GM04504 (cell line): Measurements from ENCODE around the gene MPV17L2.
"Not testable (repeated sequence)": the region's sequence is repeated elsewhere in the genome, so short reads cannot be mapped to it uniquely, and the experiment has no call there.

ENCODE experiments used
- DNase-seq: peaks from one replicate; pipeline ENCODE4 v3.0.0-alpha.2; 2012; ENCODE audit warnings: low read depth

MPV17L2 gene

GRCh38 chr19:18193388-18194180, 566 bp downstream of the MPV17L2 start:
- DNase-seq = no peak

- DNase-seq = no peak
Observed at GRCh38 chr19:18194181-18194530, 1.1 kb downstream of the MPV17L2 start.

DNA sequence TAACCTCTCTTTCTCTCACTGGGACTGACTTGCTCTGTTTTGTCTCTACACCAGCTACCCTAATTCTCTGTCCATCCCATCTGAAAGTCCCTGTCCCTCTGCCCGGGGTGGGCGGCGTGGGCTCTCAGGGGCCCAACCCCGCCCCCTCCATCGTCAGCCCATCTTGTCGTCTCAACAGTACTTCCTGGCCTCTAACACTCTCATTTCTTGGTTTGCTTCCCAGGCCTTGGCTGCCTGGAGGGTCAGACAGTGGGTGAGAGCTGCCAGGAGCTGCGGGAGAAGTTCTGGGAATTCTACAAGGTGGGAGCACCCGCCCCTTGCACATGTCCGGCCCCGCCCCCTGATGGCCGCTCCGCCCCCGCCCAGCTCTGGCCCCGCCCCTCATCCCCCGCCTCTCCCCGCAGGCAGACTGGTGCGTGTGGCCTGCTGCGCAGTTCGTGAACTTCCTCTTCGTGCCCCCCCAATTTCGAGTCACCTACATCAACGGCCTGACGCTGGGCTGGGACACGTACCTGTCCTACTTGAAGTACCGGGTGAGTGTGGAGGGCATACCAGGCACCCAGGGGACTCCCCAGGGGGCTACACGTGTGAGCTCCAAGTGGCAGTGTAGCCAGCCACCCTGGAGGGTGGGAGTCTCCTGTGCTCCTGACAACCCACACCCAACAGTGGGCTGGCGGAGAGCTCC, 1.7 kb downstream of the MPV17L2 start:
- DNase-seq = no peak

GRCh38 chr19:18196511-18196845, 3.5 kb downstream of the MPV17L2 start:
- DNase-seq = no peak

DNA sequence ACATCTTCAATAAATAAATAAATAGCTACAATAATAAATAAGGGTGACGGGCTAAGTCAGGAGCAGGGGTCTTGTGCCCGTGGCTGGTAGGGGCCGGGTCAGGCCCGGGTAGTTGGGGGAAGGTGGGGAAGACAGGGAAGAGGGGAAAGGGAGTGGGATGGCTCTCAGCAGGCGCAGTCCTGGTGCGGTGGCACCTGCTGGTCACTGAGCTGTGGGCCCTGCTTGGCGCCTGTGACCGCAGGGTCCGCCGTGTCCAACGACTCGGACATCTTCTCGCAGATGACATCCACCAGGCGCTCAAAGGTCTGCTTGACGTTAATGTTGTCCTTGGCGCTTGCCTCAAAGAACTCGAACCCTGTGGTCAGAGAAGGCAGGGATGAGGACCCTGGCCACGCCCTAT, 4.3 kb downstream of the MPV17L2 start:
- DNase-seq = no peak

- no peak for DNase-seq
Observed at GRCh38 chr19:18197941-18198340, 4.9 kb downstream of the MPV17L2 start.

DNA sequence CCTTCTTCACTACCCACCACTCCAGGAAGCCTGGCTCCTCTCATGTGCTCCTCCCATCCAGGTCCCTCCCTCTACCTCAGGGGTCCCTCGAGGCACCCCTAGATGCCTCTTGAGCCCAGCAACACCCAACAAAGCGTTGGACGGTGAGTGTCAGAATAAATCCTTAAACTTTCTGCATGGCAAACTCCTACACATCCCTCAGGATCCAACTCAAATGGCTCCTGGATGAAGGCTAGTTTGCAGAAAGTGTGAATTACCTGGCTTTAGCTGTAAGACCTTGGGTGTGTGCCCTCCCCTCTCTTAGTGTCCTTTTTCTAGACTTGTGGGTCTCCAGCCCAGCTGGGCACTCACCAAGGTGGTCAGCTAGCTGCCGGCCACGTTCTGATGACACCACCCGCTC, 5.4 kb downstream of the MPV17L2 start:
- no peak for DNase-seq

DNA sequence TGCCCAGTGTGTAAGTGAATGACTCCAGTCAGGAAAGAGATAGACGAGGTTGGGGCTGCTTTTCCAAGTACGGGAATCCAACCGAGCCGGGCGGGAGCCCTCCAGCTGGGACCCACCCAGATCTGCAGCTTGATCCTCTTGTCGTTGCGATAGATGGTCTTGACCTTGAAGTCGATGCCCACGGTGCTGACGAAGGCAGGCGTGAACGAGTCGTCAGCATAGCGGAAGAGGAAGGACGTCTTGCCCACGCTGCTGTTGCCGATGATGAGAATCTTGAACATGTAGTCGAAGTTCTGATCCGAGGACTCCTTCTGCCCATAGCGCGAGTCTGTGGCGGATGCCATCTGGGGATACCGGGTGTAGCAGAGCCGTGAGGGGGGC, 9.4 kb downstream of the MPV17L2 start:
- DNase-seq = no peak

GRCh38 chr19:18202778-18203407, 9.9 kb downstream of the MPV17L2 start:
- DNase-seq = no peak

DNA sequence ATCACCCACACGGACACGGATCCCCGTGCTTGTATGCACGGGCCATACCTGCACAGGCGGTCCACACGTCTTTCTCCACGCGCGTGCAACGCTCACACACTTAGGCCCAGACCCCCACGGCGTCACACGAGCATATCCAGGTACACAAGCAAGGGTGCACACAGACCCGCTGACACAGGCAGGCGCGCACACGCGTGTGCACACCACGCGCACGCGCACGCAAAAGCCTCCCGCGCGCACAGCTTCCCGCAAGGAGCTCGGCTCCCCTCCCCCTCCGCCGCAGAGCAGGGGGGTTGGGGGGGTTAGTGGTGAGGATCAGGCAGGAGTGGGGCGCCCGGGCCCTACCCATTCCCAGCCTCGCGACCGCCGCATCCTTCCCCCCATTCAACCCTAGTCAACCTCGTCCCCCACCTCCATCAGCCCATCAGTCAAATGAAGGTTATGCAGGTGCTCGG, 10.4 kb downstream of the MPV17L2 start:
- no peak for DNase-seq

DNA sequence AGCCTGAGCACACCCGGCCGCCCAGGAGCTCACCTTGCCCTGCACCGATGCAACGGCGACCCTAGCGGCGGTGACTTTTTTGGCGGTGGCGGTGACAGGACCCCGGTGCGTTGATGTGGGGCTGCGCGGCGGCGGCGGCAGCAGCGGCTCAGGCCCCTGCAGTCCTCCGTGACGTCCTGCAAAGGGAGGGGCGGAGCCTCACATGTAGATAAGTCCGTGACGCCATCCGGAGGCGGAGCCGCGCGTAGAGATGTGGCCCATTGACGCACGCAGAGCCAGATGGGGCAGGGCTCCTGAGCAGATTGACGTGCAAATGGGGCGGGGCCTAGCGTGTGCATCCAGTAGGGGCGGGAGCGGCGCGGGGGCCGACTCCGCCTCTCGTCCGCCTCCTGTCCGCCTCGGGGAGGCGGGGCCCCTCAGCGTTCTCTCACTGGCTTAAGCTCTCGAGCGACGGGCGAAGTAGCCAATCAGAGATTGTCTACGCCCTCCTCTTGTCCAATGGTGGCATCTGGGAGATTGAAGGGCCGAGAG, 10.9 kb downstream of the MPV17L2 start, which contains the start of gene RAB3A:
Gene RAB3A (minus strand): TSS at position 180 of the 531 bp plus-strand sequence. CDS start 1,302 bp downstream, outside the sequence.
- peak; percentile 100 for DNase-seq

DNA sequence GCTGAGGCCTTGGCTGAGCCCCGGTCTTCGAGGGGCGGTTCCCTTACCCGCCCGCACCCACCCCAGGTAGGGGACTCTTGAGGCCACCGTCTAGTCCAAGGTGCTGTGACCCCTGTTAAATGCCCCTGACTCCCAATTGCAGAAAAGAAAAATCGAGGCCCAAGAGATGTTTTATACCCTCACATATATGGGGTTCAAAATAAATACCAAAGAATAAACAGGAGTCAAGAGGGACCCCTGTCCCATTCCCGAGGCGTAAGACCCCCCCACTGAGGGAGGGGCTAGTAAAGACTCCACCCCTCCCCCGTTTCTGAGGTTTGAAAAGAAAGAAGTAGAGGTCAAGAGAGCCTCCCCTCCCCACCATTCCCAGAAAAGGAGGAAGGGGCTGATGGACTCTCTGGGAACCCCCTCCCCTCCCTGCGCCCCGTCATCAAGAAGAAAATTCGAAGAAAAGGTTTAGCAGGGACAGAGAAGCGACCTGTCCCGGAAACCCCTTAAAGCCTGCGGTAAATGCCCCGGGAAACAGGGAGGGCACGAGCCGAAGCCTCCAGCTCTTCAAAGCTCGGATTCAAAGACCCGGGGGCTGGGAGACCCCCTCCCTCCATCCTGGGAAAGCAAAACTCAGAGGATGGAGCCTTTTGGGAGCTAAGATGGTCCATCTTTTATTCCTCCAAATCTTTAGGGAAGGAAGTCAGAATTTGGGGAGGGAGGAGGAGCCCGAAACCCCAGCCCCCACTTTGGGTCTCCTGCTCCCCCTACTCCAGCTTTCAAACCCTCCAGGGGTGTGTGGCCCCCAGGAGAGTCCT, 11.6 kb downstream of the MPV17L2 start:
- DNase-seq = no peak

DNA sequence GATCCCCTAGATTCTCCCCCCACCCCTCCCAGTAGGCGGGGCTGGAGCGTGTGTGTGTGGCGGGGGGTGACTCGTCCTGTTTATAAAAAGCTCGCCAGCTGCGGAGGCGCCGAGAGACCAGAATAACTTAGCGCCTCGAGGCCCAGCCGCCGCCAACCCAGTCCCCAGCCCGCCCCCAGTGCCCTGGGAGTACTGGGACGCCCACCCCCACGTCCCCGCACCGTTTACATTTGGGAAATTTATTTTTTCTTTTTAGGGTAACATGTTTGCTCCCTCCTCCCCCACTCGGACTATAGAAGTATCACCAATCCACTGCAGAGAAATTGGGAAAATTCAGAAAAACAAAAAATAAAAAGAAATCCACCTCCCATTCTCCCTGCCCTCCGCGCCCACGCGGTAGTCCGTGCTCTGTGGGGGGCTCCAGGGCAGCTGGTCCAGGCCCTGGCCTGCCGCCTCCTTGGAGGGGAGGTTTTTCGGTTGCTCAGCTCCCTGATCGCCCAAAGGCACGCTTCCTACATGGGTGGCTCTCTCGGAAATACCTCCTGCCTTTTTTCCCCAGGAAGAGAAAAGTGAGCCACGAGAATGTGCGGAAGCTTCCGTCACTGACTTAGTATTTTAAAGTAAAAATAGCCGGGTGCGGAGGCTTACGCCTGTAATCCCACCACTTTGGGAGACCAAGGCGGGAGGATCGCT, 12.3 kb downstream of the MPV17L2 start:
- DNase-seq = peak; percentile 50

GRCh38 chr19:18206018-18206417, 13.0 kb downstream of the MPV17L2 start:
- no peak for DNase-seq

- peak; percentile 66 for DNase-seq
Observed at GRCh38 chr19:18208098-18208951, 15.3 kb downstream of the MPV17L2 start.

DNA sequence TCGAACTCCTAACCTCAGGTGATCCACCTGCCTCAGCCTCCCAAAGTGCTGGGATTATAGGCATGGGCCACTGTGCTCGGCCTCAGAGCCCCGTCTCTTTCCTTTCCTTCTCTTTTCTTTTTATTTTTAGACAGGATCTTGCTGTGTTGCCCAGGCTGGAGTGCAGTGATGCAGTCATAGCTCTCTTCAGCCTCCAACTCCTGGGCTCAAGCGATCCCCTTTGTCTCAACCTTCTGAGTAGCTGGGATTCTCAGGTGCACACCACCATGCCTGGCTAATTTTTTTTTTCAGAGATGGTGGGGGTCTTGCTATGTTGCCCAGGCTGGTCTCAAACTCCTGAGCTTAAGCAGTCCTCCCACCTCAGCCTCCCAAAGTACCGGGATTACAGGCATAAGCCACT, 16.9 kb downstream of the MPV17L2 start:
- not testable (repeated sequence) for DNase-seq

- DNase-seq = no peak
Observed at GRCh38 chr19:18211683-18212082, 18.7 kb downstream of the MPV17L2 start.

DNA sequence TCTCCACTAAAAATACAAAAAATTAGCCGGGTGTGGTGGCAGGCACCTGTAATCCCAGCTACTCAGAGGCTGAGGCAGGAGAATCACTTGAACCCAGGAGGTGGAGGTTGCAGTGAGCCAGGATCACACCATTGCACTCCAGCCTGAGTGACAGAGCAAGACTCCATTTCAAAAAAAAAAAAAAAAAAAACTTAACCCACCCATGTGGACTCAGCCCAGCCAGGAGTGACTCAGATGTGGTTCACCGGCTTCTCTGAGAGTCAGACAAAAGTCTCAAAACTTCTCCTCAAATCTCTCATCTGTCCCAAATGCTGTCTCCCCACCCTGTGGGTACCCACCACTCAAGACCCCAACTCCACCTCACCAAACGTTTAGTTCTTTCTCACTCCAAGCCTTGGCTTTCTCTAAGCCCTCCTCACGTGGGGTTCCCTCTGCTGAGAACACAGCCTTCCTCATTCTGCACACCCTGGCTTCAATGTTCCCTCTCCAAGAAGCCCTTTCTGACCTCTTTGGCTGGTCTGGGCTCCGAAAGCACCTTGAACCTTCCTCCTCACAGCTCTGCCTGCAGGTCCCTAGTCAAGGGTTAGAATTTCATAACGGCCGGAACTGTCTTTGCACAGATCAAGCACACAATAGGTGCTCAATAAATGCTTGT, 21.9 kb downstream of the MPV17L2 start:
- DNase-seq = no peak

- DNase-seq = no peak
Observed at GRCh38 chr19:18216789-18217188, 23.8 kb downstream of the MPV17L2 start.

DNA sequence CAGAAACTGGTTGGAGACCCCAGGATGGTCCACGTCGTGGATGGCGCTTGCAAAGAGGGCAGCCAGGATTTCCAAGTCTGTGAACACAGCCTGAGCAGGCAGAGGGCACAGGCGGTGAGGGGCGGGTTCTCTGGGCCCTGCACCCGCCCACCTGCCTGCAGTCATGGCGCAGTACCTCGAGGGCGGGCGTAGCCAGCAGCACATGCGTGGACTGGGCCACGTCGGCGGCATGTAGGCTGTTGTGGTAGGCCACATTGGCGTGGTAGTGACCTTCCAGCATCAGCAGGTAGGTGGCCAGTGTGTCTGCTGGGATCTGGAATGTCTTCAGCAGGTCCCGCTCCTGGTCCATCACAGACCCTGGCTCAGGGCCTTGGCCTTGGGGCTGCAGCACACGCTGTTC, 25.1 kb downstream of the MPV17L2 start:
- no peak for DNase-seq
